Stimulated activated CD4-positive, alpha-beta T cell treated with anti-CD3 and anti-CD28 coated beads, TNF-alpha, amount 100 ng/mL, for 48 hours (primary cell): ENCODE data around the gene IQGAP1.

Experiments used
- DNase-seq, 3 donors: peaks; one replicate each; pipeline ENCODE4 v3.0.0-alpha.2; 2020; ENCODE audit warnings: low read depth in 3 of 3

IQGAP1 gene

DNA sequence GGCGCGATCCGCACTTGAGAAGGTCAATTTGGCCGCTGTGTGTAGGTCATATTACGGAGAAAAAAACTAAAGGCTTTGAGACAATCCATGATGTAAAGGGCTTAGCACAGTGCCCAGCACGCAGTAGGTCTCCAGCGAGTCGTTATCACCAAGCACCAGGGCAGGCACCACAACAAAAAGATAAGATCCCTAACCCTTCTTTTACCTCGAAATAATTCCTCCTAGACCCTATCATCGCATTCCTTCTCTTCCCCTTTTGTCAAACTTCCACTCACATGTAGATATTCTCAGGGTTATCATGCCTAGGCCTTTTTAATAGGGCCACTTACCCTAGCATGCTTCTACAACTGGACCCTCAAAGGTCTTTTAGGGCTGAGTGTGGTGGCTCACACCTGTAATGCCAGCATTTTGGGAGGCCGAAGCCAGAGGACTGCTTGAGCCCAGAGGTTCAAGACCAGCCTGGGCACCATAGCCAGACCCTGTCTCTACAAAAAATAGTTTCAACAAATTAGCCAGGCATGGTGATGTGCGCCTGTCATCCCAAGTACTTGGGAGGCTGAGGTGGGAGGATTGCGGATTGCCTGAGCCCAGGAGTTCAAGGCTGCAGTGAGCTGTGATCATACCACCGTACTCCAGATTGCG lies 22.5 kb upstream of the IQGAP1 start:
- DNase-seq: no peak

DNA sequence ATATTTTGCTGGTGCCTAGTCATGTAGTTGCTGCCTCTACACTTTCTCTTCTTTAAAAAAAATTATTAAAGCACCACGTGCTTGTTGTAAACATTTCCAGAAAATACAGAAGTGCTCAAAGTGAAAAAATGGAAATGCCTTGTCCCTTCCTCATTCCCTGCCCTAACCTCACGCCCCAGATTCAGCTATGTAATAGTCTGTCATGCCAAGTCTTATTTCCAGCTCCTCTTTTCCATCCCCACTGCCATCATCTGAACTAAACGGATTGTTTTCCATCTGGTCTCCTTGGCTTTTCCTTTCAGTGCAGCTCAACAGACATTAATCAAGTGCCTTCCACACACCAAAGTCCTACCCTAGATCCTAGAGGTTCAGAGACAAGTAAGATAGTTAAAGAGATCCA lies 20.5 kb upstream of the IQGAP1 start:
- no peak for DNase-seq

DNA sequence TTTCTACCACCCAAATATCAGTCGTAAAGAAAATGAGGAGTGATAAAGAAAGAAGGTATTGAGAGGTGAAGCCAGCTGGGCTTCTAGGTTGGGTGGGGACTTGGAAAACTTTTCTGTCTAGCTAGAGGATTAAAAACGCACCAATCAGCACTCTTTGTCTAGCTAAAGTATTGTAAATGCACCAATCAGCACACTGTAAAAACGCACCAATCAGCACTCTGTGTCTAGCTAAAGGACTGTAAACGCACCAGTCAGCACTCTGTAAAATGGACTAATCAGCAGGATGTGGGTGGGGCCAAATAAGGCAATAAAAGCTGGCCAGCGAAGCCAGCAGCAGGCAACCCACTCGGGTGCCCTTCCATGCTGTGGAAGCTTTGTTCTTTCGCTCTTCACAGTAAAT lies 13.0 kb upstream of the IQGAP1 start:
- no peak for DNase-seq

DNA sequence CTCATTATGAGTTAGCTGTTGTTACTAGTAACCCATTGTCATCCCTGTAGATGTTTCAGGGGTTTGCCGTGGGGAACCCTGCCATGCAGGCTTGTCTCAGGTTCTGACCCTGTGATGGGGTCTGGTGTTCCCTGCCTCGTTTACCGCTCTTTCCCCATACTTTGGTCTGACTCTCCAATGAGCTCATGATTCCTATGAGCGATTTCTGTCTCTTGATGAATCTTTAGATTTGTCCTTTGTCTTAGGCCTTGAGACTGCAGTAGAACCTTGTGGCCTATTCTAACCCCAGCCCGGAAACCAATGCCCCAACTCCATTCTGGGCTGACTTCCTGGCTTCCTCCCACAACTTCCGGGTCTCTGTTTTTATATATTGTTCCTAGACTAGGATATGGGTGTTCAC lies 11.3 kb upstream of the IQGAP1 start:
- peak in 1 of 3 donors; percentile 38 for DNase-seq

DNA sequence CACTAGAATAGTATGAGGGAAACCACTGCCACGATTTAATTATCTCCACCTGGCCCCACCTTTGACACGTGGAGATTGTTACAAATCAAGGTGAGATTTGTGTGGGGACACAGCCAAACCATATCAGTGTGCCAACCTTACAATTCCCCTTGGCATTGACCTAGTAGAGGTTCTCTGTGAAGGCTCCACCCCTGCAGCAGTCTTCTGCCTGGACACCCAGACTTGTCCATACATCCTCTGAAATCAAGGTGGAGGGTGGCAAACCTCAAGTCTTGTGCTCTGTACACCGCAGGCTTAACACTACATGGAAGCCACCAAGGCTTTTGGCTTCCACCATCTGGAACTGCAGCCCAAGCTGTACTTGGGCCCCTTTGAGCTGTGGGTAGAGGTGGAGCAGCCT lies 8.8 kb upstream of the IQGAP1 start:
- no peak for DNase-seq

DNA sequence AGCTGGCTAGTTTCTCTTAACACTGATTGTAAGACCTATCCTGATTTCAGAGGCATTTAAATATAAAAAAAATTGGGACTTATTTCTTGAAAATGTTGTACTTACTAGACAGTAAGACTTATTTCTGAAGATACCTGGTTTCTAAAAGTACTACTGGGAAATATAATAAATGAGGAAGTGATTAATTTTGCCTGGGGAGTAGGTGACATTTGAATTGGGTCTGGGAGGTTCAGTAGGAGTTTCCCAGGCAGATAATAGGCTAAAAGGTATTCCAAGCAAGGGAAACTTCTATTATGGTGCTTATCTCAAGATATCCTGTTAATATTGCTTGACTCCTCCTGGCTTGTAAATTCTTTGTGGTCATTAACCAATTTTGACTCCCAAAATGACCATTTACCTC lies 6.5 kb upstream of the IQGAP1 start:
- DNase-seq: no peak

DNA sequence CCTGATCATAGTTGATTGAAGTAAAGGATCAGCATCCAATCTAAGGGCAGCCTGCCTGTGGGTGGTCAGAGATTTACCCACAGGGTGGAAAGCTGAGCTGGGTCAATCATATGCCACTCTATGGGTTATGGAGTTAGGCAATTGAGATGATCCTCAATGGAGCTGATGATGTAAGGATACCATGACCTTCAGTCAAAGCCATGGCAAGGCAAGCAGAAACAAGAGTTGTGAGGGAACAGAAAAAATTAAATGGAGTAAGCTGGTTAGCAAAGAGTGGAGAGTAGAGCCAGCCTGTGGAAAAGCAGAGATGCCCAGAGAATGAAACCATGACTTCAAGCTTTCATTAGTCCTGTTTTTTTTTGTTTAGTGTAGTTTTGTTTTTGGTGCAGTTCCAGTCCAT lies 5.7 kb upstream of the IQGAP1 start:
- no peak for DNase-seq

DNA sequence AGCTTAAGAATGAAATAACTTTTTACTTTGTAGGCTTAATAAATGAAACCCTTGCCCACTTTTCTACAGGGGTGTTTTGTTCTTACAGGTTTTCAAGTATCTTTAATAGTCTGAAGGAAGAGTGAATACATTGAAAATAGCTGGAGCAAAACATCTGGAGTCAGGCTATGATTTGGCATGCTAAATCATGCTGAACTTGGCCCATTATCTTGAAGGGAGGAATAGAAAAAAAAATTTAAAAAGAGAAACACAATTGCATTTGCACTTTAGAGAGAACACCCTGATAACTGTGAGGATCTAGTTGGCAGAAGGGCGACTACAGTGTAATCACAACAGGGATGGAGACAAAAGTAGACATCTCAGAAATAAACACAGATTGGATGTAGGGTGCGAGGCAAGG lies 1.8 kb upstream of the IQGAP1 start:
- DNase-seq: no peak

DNA sequence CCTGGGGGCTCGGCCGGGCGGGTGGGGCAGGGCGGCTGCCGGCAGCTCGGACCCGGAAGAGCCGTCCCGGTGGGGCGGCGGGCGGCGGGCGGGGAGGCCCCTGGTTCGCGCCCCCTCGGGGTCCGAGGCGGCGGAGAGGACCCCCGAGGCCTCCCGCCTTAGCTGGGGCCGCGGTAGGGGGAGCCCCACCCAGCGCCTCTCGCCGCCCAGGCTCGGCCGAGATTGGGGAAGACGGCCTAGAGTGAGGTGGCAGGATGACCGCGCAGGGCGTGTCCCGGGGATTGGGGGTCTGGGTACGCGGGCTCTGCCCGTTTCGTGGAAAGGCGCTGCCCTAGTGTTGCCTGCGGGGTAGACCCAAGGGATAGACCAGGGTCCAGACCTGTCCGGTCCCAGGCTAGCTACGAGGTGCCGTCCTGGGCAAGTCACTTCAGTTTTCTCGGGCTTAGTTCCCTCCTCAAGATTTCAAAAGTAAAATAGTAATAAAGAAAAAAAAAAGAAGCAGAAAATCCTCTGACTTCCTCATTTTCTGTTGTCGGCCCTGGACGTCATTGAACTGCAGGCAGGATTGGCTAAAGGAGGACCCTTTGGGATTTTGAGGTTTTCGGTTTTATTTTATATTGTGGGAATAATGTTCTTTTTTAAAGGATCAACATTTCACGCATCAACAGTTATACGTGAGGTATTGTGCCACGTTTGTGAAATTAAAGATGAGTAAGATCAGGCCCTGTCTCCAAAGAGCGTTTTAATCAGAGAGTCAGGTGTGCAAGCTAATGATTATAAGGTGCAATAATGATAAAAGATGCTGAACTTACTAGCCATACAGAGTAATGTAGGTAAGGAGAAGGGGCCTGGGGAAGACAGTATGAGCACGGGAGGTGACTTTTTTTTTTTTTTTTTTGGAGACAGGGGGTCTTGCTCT lies 679 bp downstream of the IQGAP1 start:
- peak in 1 of 3 donors; percentile 57 for DNase-seq

DNA sequence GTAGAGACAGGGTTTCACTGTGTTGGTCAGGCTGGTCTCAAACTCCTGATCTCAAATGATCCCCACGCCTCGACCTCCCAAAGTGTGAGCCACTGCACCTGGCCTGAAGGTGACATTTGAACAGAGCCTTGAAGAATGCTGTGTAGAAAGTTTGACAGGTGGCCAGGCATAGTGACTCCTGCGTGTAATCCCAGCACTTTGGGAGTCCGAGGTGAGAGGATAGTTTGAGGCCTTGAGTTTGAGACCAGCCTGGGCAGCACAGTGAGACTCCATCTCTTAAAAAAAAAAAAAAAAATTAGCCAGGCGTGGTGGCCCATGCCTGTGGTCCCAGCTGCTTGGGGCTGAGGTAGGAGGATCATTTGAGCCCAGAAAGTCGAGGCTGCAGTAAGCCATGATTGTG lies 1.5 kb downstream of the IQGAP1 start:
- DNase-seq: no peak

DNA sequence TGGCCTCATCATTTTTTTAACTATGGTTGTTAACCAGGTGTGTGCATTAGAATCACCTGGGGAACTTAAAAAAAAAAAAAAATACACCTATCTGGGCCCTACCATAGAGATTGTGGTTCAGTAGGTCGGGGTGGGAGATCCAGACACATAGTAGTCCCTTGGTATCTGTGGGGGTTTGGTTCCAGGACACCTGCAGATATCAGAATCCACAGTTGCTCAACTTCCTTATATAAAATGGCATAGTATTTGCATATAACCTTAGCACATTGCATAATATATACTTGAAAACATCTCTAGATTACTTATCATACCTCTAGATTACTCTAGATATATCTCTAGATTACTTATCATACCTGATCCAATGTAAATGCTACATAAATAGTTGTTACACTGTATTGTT lies 5.0 kb downstream of the IQGAP1 start:
- DNase-seq: no peak

DNA sequence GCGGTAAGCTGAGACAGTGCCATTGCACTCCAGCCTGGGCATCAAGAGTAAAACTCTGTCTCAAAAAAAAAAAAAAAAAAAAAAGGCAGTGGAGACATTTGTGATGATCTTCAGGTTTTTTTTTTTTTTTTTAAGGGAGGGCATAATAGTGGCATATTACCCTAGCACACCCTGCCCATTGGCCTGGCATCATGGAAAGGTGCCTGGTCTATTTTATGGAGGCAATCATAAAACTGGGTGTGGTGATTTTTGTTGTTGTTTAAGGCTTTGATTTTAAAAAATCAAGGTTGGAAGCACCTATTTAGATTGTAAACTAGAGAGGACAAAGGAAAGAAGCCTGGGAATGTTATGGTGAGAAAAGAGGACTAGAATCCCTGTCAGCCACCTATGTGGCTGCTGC lies 6.0 kb downstream of the IQGAP1 start:
- no peak for DNase-seq

DNA sequence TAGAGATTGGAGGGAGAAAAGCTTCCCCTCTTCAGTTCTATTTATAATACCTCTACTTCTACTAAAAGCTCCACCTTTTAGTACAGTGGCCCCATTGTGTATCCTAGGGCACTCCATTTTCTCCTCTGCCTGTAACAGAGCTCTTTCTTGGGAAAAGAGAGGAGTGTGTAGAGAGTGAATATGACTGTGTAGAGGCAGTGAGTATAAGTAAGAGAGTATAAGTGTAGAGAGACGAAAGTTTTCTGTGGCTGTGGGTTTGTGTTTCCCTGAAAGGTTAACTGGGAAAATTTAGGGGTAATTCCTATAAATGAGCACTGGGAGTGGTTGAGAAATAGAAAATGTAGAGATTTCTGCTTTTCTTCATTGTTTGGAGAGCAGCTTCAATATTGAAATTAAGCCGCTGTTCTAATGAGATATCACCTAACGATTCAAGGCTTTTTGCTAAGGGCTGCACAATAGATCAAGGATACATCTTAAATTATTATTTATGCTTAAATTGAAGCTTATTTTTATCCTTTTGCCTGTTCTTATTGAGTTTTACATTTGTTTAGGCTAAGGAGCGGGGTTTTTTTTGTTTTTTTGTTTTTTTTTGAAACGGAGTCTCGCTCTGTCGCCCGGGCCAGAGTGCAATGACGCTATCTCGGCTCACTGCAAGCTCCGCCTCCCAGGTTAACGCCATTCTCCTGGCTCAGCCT lies 6.9 kb downstream of the IQGAP1 start:
- DNase-seq: no peak

DNA sequence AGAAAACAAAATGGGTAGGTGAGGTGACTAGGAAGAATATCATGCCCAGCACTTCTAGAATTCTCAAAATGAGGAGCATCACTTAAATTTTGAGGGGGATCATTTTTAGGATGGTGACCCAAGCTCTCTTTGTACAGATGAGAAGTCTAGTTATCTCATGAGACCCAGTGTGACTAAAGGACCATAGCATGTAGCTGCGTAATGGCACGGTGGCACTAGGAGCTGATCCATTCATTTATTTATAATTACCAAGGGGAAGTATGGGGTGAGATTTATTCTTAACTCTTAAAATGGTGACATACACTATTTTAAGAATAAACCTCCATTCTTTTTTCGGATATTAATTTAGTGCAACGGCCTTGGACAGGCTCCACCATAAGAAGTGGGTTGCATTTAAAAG lies 8.3 kb downstream of the IQGAP1 start:
- no peak for DNase-seq

DNA sequence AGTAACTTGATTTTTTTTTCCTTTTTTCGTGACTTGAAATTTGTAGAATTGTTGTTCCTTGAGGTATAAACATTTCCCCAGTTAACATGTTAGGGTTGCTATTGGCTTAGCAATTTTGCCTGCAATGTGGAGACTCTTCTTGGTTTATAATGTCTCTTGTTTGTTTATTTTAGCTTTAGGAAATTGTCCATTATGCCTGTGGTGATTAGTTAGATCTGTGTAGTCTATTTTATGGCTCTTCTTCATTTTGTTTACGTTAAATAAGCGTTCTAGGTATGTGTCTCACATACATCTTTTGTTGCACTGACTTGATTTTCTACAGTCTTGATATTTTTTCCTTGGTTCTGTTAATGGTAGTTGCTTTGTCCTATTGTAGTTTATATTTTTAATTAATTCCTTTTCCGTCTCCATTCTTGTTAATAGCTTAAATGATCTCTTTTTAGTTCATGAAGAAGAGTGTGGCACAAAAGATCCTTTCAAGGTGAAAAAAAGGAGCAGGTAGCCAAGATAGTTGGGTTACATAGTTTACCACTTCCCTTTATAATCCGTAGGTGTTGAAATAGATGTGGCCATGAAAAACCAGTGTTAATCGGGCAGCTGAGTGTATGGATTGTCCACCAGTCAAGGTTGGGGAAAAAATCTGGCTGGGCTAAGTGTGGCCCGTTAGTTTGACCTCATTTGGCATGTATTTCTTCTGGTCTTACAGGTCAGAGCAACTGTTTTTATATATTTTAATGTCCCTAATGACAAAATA lies 12.1 kb downstream of the IQGAP1 start:
- no peak for DNase-seq

DNA sequence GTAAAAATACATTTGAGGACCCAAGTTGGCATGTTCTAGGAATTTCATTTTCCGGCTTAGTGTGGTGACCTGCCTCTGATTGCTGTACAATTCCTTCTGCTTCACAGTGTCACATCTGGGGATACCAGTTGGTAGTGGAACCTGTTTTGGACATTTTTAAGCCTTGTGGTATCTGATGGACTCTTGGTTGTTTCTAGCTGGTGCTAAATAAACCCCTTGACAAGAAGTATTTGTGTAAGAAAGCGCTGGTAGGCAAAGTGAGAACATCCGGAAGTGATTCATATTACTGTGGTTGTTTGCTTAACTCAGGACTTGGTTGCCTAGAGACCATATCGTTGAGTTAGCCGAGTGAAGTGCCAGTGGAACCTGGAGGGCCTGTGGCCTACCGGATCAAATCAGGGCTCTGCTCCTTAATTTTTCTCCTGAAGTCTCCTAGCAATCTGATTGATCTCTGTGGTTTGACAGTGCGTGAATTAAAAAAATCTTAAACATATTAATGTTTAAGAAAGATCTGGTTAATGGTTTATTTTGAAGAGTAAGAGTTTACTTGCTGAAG lies 12.8 kb downstream of the IQGAP1 start:
- DNase-seq: peak in 1 of 3 donors; percentile 36

DNA sequence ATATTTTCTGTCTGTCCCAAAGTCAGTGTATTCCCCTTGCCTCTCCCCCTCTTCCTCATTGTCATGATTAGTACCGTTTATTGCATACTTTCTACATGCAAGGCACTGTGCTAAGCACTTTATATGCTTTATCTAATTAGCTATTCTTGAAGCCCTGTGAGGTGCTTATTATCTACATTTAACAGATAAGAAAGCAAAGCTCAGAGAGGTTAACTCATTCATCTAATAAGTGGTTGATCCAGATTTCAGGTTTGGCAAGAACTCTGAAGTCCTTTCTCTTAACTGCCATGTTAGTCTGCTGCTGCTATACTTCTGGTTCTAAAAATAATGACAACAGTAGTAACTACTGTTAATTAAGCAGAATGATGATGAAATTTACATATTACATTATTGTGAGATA lies 13.5 kb downstream of the IQGAP1 start:
- no peak for DNase-seq

DNA sequence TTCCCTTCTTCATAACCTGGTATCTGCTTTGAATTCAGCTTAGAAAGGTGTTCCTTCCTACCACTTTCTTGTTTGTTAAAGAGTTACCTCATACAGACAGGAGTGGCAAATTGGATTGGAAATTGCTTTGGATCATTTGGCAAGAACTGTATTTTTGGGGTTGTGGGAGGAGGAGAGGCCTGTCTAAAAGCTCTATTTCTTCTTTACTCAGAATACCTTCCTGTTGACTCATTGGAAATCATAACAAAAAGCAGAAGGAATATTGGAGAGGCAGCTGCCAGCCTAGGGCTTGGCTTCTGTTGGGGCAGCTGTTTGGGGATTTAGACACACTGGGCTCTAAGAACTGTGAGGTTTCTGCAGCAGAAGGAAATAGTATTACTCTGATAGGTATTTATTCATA lies 14.2 kb downstream of the IQGAP1 start:
- no peak for DNase-seq

DNA sequence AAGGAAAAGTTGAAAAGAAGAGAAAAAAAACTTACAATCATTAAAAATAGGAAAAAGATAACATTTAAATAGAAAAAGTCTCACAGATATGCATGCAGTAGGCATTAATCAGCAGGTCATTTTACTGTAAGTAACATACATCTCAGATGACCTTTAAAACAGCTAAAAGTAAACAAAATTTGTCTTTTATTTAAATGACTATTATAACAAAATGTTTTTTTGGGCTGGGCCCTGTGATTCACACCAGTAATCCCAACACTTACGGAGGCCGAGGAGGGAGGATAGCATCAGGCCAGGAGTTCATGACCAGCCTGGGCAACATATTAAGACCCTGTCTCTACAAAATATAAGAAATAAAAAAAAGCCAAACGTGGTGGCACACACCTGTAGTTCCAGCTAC lies 14.7 kb downstream of the IQGAP1 start:
- DNase-seq: no peak

DNA sequence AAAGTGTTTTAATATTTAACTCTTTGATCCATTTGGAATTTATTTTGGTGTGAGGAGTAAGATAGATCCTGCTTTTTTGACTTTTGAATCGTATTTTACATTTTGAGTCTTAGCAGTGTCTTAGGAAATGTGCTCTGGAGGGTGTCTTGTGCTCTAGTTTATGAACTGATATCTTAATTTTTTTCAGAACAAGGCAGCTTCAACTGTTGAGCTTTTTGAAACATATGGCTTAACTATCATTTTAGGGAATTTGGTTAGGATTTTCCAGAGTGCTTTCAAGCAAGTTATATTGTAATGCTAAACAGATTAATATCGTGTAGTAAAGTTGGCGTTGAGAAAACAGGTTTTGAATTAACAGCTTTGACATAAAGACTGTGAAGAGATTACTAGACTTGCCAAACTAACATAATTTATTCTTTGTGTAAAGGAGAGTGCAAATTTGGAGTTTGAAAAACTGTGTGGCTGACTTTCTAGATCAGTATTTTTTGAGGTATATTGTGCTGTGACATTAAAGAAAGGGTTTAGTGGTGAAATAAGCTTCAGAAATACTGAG lies 17.1 kb downstream of the IQGAP1 start:
- no peak for DNase-seq

DNA sequence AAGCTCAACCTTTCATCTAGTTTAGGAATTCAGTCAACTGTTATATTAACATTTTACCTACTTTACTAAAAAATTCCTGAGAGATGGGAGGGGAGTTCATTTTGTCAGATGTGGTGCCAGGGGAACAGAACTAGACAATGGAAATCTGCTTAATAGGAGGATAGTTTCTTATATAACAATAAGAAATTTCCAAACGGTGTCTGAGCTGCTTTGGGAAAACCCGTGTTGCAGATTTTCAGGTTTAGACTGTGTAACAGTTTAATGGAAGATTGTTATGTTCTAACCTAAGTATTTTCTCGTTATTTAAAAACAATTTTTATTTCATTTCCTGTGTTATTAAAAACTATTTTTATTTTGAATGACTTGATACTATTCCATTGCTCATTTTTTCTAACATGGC lies 19.3 kb downstream of the IQGAP1 start:
- no peak for DNase-seq
